ENCODE results near the gene EMP1.

The EMP1 gene

DNA sequence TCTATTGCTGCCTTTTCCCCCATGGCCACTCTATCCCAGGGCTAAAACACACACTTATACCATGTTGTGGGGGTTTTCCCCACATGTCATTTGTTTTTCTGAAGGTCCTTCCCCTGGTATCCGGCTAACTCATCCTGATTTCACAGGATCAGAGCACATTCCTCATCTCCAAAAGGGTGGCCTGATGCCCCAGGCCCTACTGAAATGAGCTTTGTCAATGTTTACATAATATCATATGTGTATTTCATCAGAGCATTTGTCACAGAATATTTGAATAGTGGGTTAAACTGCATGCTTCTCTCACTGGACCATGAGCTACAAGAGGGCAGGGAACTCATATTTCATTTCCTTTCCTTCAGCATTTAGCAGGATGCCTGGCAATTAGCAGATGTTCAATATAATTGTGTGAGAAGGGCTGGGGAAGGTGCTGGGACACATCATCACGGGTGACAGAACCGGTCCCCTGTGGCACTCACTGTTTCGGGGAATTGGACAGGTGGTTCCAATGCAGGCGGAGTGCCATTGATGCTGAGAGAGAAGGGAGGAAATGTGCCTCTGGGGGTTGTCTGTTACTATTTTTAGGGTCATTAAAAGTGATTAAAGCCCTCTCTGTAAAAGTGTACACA is 26.8 kb downstream of the EMP1 start:
- DNase-seq (ENCODE audit: low spot score): no peak

DNA sequence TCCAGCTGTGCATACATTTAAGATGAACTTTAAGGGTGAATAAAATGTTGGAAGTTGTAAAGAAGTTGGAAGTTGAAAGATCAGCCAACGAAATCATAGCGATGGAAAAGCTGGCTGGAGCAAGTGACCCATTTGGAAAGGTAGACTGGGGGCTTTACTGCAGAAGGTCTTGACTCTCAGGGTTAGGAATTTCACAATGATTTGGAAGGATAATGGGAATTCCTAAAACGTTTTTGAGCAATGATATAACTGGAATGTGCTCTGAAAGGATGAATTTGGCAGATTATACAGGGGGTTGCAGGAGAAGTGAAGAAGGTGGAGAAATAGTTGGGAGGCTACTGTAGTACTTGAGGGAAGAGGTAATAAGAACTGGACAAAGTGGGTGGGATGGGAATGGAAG is 27.4 kb downstream of the EMP1 start:
- no peak for DNase-seq (ENCODE audit: low spot score)

DNA sequence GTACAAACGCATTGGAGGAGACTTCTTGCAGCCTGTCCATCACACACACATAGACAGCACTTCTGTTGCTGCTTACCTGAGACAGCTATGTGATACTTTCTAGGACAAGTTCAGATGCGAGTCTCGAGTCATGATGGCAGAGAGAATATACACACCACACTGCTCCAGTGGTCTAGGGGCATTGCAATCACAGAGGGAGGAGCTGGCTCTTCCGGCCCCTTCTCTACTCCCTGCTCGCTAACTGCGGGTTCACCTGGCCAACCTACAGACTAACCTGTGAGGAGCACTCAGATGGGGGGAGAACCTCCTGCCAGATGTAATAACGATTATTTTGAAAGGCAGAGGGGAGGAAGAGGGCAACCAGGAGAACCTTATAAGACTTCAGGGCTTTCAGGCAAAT is 30.7 kb downstream of the EMP1 start:
- no peak for DNase-seq (ENCODE audit: low spot score)

DNA sequence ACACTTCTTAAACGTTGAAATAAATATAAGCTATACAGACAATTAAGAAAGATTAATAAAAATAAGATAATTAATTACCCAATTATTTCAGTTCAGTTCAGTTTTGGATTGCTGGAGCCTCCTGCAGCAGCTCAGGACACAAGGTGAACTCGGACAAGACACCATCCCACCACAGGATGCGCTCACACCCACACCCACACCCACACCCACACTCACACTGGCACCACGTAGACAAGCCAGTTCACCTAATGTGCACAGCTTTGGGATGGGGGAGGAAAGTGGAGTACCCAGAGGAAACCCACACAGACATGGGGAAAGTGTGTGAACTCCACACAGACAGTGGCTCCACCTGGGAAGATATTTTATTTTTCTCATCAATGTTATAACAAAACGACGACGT is 32.1 kb downstream of the EMP1 start:
- no peak for DNase-seq (ENCODE audit: low spot score)

DNA sequence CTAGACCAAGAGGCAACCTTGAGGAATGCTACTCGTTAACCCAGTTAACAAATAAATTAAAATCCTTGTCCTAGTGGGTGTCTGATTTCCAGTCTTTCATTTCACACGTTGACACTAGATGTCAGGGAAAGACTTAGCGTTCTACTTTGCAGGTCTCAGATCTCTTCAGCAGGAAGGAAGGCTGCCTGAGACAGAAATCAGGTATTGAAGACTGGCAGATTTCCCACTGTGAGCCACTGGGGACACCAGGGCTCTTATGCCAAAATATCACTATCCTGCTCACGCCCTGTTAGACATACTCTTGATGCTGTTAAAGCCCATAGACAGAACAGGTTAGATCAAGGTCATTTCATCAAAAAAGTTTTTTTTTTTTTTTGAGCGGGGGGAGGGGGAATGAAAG is 33.0 kb downstream of the EMP1 start:
- no peak for DNase-seq (ENCODE audit: low spot score)

DNA sequence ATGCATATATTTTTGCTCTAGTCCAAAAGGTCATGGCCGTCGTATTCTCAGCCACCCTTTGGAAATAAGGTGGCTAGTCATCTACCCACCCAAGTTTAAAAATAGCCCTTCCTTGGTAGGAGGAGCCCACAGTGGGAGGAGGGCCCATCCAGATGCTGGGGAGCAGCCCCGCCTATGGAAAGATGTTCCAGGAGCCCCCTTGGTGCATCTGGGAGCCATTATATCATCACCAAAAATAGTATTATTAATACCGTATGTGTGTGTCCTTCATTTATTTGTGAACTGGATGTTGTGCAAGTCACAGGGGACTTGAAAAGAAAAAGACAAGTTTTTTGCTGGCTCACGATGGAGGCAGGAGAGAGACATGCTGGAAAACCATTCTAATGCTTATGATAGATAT is 34.0 kb downstream of the EMP1 start:
- DNase-seq (ENCODE audit: low spot score): no peak

DNA sequence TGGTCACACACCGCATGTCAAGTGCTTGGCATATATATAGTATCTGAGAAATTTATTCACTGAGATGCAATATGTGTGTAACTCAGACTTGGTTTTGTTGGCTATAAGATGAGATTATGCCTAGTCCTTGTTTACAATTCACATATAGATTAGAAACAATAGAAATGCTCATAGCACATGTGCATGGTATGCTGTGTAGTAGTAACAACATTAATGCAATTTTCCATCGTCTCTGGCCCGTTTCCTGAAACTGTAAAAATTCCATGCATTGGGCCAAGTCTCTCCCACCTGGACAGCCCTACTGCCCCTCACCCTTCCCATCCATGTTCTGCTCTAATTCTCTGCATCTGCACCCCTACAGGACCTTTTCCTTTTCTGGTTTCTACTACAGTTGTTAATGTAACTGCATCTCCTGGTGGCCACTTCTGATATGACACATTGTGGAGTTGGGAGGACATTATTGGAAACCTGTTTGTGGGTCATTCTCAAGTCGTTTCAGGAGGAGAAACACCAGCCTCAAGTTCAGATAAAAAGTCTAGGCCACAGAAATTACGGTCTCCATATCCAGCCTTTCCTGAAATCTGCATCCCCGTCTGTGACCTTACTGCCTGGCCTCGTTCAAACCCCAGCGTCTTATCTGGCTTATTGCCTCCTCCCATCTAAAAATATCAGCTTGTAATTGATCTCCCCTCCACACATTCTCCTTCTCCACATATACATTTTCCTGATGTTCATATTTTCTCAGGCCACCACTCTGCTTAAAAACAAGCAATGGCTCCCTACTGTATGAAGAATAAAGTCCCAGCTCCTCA is 37.5 kb downstream of the EMP1 start:
- no peak for DNase-seq (ENCODE audit: low spot score)

DNA sequence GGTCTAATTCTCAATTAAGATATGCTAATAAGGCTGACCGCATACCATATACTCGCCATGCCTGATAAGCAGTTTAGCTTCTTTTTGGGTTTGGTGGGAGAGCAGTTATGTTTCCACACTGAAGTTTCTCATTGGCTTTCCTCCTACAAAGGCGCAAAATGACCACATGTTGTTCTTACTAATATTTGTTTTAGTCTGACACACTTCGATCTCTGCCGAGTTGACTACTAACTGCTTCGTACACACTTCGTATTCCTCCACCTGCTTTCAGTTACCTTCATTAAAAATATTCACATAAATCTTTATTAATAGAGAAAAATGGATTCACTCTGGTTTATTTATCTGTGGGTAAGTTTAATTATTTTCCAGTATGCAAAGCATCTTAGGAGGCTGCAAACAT is 41.7 kb downstream of the EMP1 start:
- DNase-seq (ENCODE audit: low spot score): no peak

DNA sequence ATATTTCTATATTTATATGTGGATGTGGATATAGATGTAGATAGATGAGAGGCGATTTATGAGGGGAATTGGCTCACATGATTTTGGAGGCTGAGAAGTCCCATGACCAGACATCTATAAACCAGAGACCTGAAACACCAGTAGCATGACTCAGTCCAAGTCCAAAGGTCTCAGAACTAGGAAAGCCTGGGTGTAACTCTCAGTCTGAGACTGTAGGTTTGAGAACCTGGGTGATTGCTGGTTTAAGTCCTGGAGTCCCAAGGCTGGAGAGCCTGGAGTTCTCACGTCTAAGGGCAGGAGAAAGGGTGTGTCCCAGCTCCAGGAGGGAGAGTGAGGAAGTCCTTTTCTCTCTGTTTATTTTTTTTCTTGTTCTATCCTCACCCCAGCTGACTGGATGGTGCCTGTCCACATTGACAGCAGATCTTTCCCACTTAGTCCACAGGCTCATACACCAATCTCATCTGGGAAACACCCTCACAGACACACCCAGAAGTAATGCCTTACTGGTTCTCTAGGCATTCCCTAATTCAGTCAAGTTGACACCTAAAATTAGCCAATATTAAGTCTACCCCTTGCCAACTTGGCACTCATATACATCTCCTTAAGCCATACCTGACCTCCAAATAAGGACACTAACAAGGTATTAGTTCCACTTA is 45.4 kb downstream of the EMP1 start:
- no peak for DNase-seq (ENCODE audit: low spot score)

DNA sequence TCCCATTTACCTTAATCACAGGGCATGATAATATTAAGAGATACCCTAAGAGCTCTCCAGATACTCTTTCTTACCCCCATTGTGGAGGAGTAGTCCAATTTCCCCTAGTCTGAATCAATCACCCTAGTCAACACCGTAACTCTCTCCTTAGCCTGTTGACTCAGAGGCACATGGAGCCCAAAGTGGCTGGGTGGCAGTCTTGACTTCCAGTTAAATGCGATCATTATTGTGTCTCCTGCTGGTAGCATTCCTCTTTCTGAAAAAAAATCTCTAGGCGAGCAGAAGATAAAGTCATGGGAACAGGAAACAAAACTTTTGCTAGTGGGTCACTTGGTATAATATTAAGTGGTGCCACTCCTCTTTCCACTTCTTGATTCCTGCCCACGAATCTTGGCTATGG is 46.4 kb downstream of the EMP1 start:
- no peak for DNase-seq (ENCODE audit: low spot score)

DNA sequence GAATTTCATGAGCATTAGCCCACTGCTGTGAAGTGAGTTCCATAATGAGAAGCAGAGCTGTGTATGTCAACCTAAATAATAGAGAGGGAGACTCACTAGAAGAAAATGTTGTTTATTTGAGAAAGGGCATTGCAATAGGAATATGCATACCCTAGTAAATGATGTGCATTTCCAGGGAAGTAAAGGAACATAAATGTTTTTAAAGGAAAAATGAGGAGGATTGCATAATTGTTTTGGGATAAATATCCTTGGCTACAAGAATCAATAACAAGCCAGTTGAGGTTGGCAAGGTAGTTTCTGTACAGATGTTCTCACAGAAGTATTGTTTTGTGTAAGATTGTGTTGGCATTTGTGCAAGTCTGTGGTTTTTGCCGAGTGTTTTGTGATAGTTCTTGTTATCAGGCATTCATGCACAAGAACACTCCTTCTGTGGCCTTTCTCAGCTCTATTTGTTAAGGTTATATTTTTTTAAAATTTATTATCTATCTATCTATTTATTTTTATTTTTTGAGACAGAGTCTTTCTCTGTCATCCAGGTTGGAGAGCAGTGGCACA is 47.1 kb downstream of the EMP1 start:
- DNase-seq (ENCODE audit: low spot score): no peak

DNA sequence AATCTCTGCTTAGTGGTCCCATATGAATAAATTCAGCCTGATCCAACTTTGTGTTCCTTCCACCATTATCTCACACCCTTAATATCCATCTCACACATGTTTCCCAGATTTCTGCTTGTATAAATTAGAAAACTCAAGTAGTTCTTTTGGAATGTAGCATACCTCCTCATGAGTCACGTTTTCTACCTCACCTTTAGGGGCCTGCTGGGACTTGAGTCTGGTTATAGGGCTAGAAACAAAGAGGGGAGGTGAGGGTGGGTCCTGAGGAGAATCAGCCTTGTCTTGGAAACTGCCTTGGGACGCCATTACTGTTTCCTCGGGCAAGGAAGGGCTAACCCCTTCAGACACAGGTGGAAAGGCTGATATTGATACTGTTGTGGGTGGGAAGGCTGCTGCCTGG is 51.1 kb downstream of the EMP1 start:
- no peak for DNase-seq (ENCODE audit: low spot score)

DNA sequence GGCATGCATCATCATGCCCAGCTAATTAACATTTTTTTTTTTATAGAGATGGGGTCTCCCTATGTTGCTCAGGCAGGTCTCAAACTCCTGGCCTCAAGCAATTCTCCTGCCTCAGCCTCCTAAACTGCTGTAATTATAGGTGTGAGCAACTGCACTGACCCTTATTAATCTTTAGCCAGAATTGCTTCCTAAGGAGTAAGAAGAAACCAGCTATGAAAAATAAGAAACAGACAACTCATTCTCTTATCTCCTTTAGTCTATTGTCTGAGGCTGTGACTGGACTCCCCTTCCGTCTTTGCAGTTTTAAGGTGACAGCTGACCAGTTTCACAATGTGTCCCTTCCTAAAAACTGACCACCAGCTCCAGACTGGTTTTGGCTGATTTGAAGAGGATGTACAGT is 52.4 kb downstream of the EMP1 start:
- DNase-seq (ENCODE audit: low spot score): no peak

DNA sequence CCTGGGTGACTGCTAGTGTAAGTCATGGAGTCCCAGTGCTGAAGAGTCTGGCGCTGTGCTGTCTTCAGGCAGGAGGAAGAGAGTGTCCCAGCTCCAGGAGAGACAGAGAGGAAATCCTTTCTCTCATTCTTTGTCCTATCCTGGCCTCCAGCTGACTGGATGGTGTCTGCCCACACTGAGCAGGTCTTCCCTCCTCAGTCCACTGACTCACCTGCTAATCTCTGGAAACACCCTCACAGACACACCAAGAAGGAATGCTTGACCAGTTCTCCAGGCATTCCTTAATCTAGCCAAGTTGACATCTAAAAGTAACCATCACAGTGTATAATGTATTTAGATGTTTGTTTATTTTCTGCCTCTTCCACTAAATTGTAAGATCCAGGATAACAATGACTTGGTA is 53.9 kb downstream of the EMP1 start:
- no peak for DNase-seq (ENCODE audit: low spot score)

DNA sequence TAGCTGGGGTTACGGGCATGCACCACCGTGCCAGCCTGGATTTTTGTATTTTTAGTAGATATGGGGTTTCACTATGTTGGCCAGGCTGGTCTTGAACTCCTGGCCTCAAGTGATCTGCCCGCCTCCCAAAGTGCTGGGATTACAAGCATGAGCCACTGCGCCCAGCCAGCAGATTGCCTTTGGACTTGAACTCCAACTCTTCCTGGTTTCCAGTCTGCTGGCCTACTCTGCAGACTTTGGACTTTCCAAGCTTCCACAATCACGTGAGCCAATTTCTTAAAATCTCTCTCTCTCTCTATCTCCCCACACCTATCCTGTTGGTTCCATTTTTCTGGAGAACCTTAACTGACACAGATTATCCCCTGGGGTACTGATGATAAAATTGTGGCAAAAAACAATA is 55.0 kb downstream of the EMP1 start:
- DNase-seq (ENCODE audit: low spot score): no peak

DNA sequence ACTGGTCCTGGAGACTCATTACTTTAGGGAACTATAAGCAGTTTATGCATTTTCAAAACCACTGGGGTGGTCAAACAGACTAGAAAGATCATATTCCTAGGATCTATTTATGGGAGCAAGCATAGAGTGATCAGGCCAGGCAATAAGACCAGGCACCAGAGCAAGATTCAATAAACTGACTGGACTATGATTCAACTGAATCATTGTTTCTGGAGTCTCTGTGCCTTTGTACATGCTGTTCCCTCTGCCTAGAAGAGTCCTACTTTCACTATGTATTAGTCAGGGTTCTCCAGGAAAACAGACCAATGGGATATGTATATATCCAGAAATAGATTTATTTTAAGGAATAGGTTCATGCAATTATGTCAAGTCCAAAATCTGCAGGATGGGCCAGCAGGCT is 55.5 kb downstream of the EMP1 start:
- DNase-seq (ENCODE audit: low spot score): no peak

DNA sequence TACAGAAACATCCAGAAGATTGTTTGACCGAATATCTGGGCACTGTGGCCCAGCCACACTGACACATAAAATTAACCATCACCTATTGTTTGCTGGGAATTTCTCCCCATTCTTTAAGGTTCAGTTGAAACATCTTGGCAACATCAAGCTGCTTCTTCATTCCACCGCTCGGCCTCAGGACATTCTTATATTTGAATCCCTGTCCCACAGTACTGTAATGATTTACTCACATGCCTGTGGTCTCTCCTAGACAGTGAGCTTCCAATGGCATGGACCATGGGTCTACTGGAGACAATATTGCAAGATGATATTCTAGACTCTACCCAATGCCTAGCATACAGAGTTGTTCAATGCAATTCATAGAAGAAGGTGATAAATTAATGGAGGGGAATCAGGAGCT is 56.1 kb downstream of the EMP1 start:
- DNase-seq (ENCODE audit: low spot score): no peak

DNA sequence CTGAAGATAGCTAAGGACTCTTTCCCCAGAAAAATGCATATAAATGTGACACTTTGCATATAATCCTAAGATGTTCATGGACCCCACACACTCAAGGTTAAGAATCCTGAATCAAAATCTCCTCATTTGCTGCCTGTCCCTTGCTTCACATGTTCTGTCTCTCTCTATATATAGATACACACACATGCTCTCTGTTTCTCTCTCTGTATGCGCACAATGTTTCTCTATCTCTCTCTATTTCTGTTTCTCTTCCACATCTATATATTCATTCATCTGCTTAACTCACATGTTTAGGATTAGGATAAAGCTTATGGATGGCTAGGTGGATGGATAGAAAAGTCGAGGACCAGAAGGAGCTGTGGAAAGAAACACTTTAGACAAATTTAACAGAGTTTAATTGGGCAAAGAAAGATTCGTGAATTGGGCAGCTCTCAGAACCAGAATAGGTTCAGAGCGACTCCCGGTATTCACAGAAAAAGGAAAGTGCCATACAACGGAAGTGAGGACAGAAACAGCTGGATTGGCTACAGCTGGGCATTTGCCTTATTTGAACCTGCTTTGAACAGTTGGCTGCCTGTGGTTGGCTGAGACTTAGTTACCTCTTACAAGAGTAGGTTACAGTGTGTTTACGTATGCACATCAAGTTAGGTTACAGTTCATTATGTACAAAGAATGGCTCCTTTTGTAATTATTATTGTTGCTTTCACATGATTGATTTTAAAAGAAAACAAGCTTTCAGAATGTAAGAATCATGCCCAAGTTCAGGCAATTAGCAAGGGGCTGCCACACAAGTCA is 57.6 kb downstream of the EMP1 start:
- DNase-seq (ENCODE audit: low spot score): no peak

DNA sequence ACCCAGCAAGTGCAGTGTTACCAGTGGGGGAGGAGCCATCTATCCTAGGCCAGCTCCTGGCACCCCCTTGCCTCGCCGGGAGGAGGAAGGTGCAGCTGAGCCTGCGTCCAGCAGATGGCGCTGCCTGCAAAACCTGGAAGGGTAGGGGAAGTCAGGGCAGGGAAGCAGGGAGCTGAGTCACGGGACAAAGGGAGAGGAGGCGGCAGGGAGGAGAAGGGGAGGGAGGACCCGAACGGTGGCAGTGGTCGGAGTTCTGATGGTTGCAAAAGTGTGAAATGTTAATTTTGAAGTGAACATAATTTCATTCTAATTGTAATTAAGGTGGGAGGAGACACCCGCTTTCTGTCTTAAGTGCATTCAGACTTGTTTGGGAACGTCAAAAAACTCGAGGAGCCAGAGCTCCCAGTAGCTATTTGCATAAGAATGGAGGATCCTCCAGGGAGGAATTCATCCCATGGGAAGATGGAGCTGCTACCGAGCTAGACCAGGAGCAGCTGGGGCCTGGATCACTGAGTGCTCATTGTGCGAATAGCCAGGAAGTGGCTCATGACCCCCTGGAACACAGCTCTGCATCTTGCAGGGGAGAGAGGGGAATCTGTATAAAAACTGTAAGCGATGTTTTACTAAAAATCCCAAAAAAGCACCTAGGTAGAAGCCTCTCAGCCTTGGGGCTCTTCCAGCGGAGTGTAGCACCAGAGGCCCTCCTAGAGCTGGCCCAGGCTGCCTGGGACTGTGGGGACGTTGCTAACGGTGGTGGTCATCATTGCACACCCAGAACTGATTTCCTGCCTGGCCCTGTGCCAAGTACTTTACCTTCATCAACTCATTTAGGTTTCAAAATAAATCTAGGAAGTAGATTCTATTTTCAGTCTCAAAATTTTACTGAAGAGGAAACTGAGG is 59.5 kb downstream of the EMP1 start:
- peak; percentile 98 for DNase-seq (ENCODE audit: low spot score)

DNA sequence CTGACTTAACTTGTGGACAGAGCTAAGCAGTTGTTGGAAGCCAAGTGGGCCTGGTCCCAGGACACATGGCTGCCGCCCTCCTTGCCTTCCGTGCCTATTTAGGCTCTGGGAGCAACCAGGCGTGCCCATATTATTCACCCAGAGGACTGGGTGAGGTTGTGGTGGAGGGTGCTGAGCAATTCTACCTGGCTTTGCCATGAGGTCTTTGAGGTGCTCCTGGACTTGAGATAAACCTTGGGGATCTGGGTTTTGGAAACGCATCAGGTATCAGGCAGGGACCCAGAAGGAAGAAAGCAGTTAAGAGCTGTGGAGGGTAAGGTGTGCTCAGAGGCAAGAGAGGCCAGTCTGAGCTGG is 60.1 kb downstream of the EMP1 start:
- no peak for DNase-seq (ENCODE audit: low spot score)

DNA sequence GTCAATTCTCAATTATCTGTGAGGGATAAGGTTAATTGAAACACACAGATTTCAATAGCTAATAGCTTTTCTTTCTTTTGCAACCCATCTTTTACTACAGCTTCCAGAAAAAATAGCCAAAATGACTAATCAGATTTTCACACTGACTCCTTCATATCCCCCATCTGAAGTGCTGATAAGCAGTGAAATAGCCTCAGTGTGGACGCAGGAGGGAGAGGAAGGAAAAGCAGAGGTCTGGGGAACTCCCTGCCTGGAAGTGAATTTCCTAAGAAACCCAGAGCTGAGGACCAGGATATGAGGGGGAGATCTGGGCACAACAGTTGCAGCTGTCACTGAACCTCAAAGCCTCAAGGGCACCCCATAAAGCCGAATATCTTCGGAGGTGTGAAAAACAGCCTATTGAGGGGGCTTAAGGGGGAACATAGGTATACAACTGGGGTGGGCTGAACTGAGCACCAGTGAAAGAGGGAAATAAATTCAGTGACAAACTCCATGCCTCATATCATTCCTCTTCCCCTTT is 60.9 kb downstream of the EMP1 start:
- DNase-seq (ENCODE audit: low spot score): no peak

Data from Ammon's horn (tissue), 1 donor.